HG03520 (cell line): ENCODE measurements around the gene ABCG4.
"Not testable (repeated sequence)": the region's sequence is repeated elsewhere in the genome, so short reads cannot be mapped to it uniquely, and the experiment has no call there.

Experiments
- ATAC-seq: cut with Tn5 transposase; IDR thresholded peaks from one replicate; pipeline ENCODE4 v1.9.1; 2021; ENCODE audit warnings: mild to moderate bottlenecking, moderate library complexity; ENCODE audit not compliant: unreplicated experiment

Gene ABCG4

GRCh38 chr11:119180729-119181676 is 32.2 kb downstream of the ABCG4 start:
- no peak for ATAC-seq

GRCh38 chr11:119181677-119182412 is 33.0 kb downstream of the ABCG4 start:
- ATAC-seq, result no peak

GRCh38 chr11:119184399-119184798 is 35.5 kb downstream of the ABCG4 start:
- ATAC-seq, result not testable (repeated sequence)

- no peak for ATAC-seq
Observed at GRCh38 chr11:119185981-119186634, 37.3 kb downstream of the ABCG4 start.

- no peak for ATAC-seq
Observed at GRCh38 chr11:119187123-119187892, 38.5 kb downstream of the ABCG4 start.

GRCh38 chr11:119188067-119188466 is 39.2 kb downstream of the ABCG4 start:
- no peak for ATAC-seq

GRCh38 chr11:119188887-119189286 is 40.0 kb downstream of the ABCG4 start:
- no peak for ATAC-seq

GRCh38 chr11:119189393-119189792 is 40.5 kb downstream of the ABCG4 start:
- no peak for ATAC-seq

GRCh38 chr11:119190531-119190930 is 41.7 kb downstream of the ABCG4 start:
- no peak for ATAC-seq

- not testable (repeated sequence) for ATAC-seq
Observed at GRCh38 chr11:119191265-119191664, 42.4 kb downstream of the ABCG4 start.

GRCh38 chr11:119192111-119192510 is 43.3 kb downstream of the ABCG4 start:
- no peak for ATAC-seq

- ATAC-seq, result no peak
Observed at GRCh38 chr11:119193001-119193400, 44.1 kb downstream of the ABCG4 start.

GRCh38 chr11:119193626-119194025 is 44.8 kb downstream of the ABCG4 start:
- no peak for ATAC-seq

GRCh38 chr11:119194811-119195440 is 46.1 kb downstream of the ABCG4 start:
- no peak for ATAC-seq

GRCh38 chr11:119195680-119196079 is 46.8 kb downstream of the ABCG4 start:
- ATAC-seq, result no peak

GRCh38 chr11:119196833-119197483 is 48.1 kb downstream of the ABCG4 start:
- ATAC-seq, result peak; percentile 71

- ATAC-seq, result no peak
Observed at GRCh38 chr11:119198925-119199324, 50.1 kb downstream of the ABCG4 start.

- ATAC-seq, result not testable (repeated sequence)
Observed at GRCh38 chr11:119201236-119201635, 52.4 kb downstream of the ABCG4 start.

GRCh38 chr11:119202554-119202953 is 53.7 kb downstream of the ABCG4 start:
- no peak for ATAC-seq

- no peak for ATAC-seq
Observed at GRCh38 chr11:119204066-119204465, 55.2 kb downstream of the ABCG4 start.
